IMR-90 (cell line): ENCODE data around the gene POLD3. TPM values are rescaled to one million over a fixed set of nuclear protein-coding genes. Genes with fewer than 3 reads are reported as not detected.

ENCODE experiments used
- ATAC-seq: fragments of 200-7000 bp; cut with Tn5 transposase; 2 replicates; pipeline ENCODE4 v1.9.1; 2020; ENCODE audit warnings: low read depth, mild to moderate bottlenecking, moderate library complexity
- BruUV-seq: library from RNA; stranded (reverse); fragments of 400-500 nt; replicated peaks from 2 replicates; lab custom pipeline; 2021; lab: Mats Ljungman, UMichigan
- CTCF ChIA-PET: fragments of 300-600 bp; formaldehyde crosslinking; extraction: SDS; loops from one replicate; lab custom pipeline; 2021; ENCODE audit warnings: antibody characterized with exemption; lab: Yijun Ruan, JAX
- POLR2A ChIA-PET: fragments of 300-600 bp; sonication (Branson Sonifier 250); formaldehyde crosslinking; loops from one replicate; lab custom pipeline; 2022; ENCODE audit warnings: antibody characterized with exemption; ENCODE audit not compliant: unreplicated experiment; lab: Charles Lee
- DNase-seq: peaks from one replicate; pipeline ENCODE4 v3.0.0; 2013
- H2AFZ ChIP-seq: replicated peaks from 2 replicates; pipeline ENCODE3; 2013; ENCODE audit warnings: low read length, mild to moderate bottlenecking; ENCODE audit not compliant: poor library complexity
- H2AK5ac ChIP-seq: 2 replicates; pipeline ENCODE4 v1.6.1; 2013; ENCODE audit warnings: low read depth, low read length, inconsistent platforms
- H2AK9ac ChIP-seq: replicated peaks from 2 replicates; pipeline ENCODE3; 2013; ENCODE audit warnings: mild to moderate bottlenecking, low read depth, low read length, moderate library complexity; ENCODE audit not compliant: poor library complexity
- H2BK120ac ChIP-seq: 2 replicates; pipeline ENCODE4 v1.6.1; 2013; ENCODE audit warnings: low read depth, low read length, inconsistent platforms
- H2BK15ac ChIP-seq: 3 replicates; pipeline ENCODE4 v1.6.1; 2013; ENCODE audit warnings: low read depth, low read length, inconsistent platforms
- H2BK20ac ChIP-seq: 2 replicates; pipeline ENCODE4 v1.6.1; 2013; ENCODE audit warnings: low read depth, mild to moderate bottlenecking, inconsistent platforms, low read length, moderate library complexity
- H2BK5ac ChIP-seq: 2 replicates; pipeline ENCODE4 v1.6.1; 2013; ENCODE audit warnings: mild to moderate bottlenecking, low read depth, low read length, inconsistent platforms; ENCODE audit not compliant: poor library complexity, severe bottlenecking
- H3K14ac ChIP-seq: replicated peaks from 2 replicates; pipeline ENCODE4 v1.6.1; 2013; ENCODE audit warnings: low read depth, low read length, inconsistent platforms
- H3K18ac ChIP-seq: 2 replicates; pipeline ENCODE4 v1.6.1; 2013; ENCODE audit warnings: low read depth, low read length, control low read depth
- H3K23ac ChIP-seq: 2 replicates; pipeline ENCODE4 v1.6.1; 2013; ENCODE audit warnings: low read depth, low read length, inconsistent platforms
- H3K27ac ChIP-seq: 2 replicates; pipeline ENCODE4 v1.5.1; 2013; ENCODE audit warnings: mild to moderate bottlenecking, control low read depth, low read length; ENCODE audit not compliant: insufficient read depth
- H3K27me3 ChIP-seq: 2 replicates; pipeline ENCODE4 v1.6.1; 2013; ENCODE audit warnings: low read length; ENCODE audit not compliant: control insufficient read depth, insufficient read depth
- H3K36me3 ChIP-seq: 2 replicates; pipeline ENCODE4 v1.6.1; 2013; ENCODE audit warnings: low read length, mixed read lengths; ENCODE audit not compliant: control insufficient read depth, insufficient read depth
- H3K4ac ChIP-seq: 2 replicates; pipeline ENCODE4 v1.6.1; 2013; ENCODE audit warnings: low read depth, low read length, inconsistent platforms
- H3K4me1 ChIP-seq: 2 replicates; pipeline ENCODE4 v1.6.1; 2013; ENCODE audit warnings: low read length, mixed read lengths; ENCODE audit not compliant: control insufficient read depth, insufficient read depth
- H3K4me2 ChIP-seq: 2 replicates; pipeline ENCODE4 v1.6.1; 2013; ENCODE audit warnings: low read depth, mild to moderate bottlenecking, control low read depth, low read length, moderate library complexity
- H3K4me3 ChIP-seq: 2 replicates; pipeline ENCODE4 v1.5.1; 2013; ENCODE audit warnings: low read depth, mild to moderate bottlenecking, control low read depth, low read length, moderate library complexity; ENCODE audit not compliant: insufficient read depth
- H3K56ac ChIP-seq: 2 replicates; pipeline ENCODE4 v1.6.1; 2013; ENCODE audit warnings: low read length, inconsistent platforms; ENCODE audit not compliant: insufficient read depth; ENCODE audit errors: extremely low read depth
- H3K79me1 ChIP-seq, 2 experiments: 2 replicates each; pipeline ENCODE4 v1.6.1; 2013; ENCODE audit warnings: low read length in 2 of 2, inconsistent platforms in 1 of 2, low read depth in 1 of 2
- H3K9ac ChIP-seq: 2 replicates; pipeline ENCODE4 v1.6.1; 2013; ENCODE audit warnings: low read depth, low read length, control low read depth
- H3K9me1 ChIP-seq: 2 replicates; pipeline ENCODE4 v1.6.1; 2013; ENCODE audit warnings: low read length, inconsistent platforms; ENCODE audit not compliant: insufficient read depth
- H3K9me3 ChIP-seq: 2 replicates; pipeline ENCODE4 v1.6.1; 2013; ENCODE audit warnings: low read length; ENCODE audit not compliant: control insufficient read depth, insufficient read depth
- H4K20me1 ChIP-seq: 2 replicates; pipeline ENCODE4 v1.6.1; 2013; ENCODE audit warnings: low read length, inconsistent platforms; ENCODE audit not compliant: insufficient read depth
- H4K5ac ChIP-seq: 2 replicates; pipeline ENCODE4 v1.6.1; 2013; ENCODE audit warnings: mild to moderate bottlenecking, low read depth, low read length, control low read depth
- H4K8ac ChIP-seq, 2 experiments: 2 replicates each; pipeline ENCODE4 v1.6.1; 2013; ENCODE audit warnings: low read depth in 2 of 2, low read length in 2 of 2, control low read depth in 1 of 2, inconsistent platforms in 1 of 2
- H4K91ac ChIP-seq: 2 replicates; pipeline ENCODE4 v1.6.1; 2013; ENCODE audit warnings: low read depth, low read length, inconsistent platforms; ENCODE audit not compliant: insufficient read depth
- BHLHE40 ChIP-seq: fragments of 150-350 bp; IDR thresholded peaks from 2 replicates; pipeline ENCODE4 v1.6.1; 2016; ENCODE audit warnings: mild to moderate bottlenecking, low read depth, low read length
- CEBPB ChIP-seq: IDR thresholded peaks from 2 replicates; pipeline ENCODE4 v1.6.1; 2012; ENCODE audit warnings: low read depth, low read length, improper control_type of control experiment
- CHD1 ChIP-seq: IDR thresholded peaks from 2 replicates; pipeline ENCODE4 v1.6.1; 2012; ENCODE audit warnings: low read depth, low read length, improper control_type of control experiment
- FOS ChIP-seq: fragments of 150-350 bp; IDR thresholded peaks from 2 replicates; pipeline ENCODE4 v1.6.1; 2016; ENCODE audit warnings: low read depth, low read length
- MAFK ChIP-seq: IDR thresholded peaks from 2 replicates; pipeline ENCODE4 v1.6.1; 2012; ENCODE audit warnings: low read depth, low read length, improper control_type of control experiment
- MAZ ChIP-seq: IDR thresholded peaks from 2 replicates; pipeline ENCODE4 v1.6.1; 2012; ENCODE audit warnings: low read depth, mild to moderate bottlenecking, low read length, improper control_type of control experiment, moderate library complexity, borderline replicate concordance
- MXI1 ChIP-seq: IDR thresholded peaks from 2 replicates; pipeline ENCODE4 v1.6.1; 2012; ENCODE audit warnings: low read depth, mild to moderate bottlenecking, low read length, moderate library complexity, borderline replicate concordance
- NFE2L2 ChIP-seq: fragments of 150-350 bp; IDR thresholded peaks from 2 replicates; pipeline ENCODE4 v1.6.1; 2016; ENCODE audit warnings: low read depth, mild to moderate bottlenecking, low read length
- POLR2A ChIP-seq: IDR thresholded peaks from 2 replicates; pipeline ENCODE4 v1.6.1; 2012; ENCODE audit warnings: mild to moderate bottlenecking, low read depth, low read length
- RAD21 ChIP-seq: IDR thresholded peaks from 2 replicates; pipeline ENCODE4 v1.6.1; 2012; ENCODE audit warnings: low read length, improper control_type of control experiment
- RCOR1 ChIP-seq: IDR thresholded peaks from 2 replicates; pipeline ENCODE4 v1.6.1; 2012; ENCODE audit warnings: mild to moderate bottlenecking, low read length, improper control_type of control experiment; ENCODE audit not compliant: insufficient replicate concordance
- RFX5 ChIP-seq: IDR thresholded peaks from 2 replicates; pipeline ENCODE4 v1.8.0; 2012; ENCODE audit warnings: low read depth, mild to moderate bottlenecking, low read length, moderate library complexity
- SMC3 ChIP-seq: fragments of 150-350 bp; IDR thresholded peaks from 2 replicates; pipeline ENCODE4 v1.6.1; 2016; ENCODE audit warnings: low read depth, mild to moderate bottlenecking, antibody characterized with exemption, low read length, moderate library complexity
- USF2 ChIP-seq: fragments of 150-350 bp; IDR thresholded peaks from 2 replicates; pipeline ENCODE4 v1.6.1; 2017; ENCODE audit warnings: mild to moderate bottlenecking, antibody characterized with exemption, low read length, low read depth
- WGBS, 2 experiments: methylation state at CpG; one replicate each; pipeline versions ENCODE4 v1.1.5 to v1.1.7; 2013; ENCODE audit warnings: missing lambda C conversion rate in 2 of 2; ENCODE audit not compliant: insufficient read length in 1 of 2; ENCODE audit errors: extremely low coverage in 2 of 2; 5-methylcytosine and 5-hydroxymethylcytosine counted together
- dilution Hi-C: fragments of 300-500 bp; cut with HindIII; formaldehyde crosslinking; loops from one replicate; pipeline ENCODE4 v1.14.3; 2018; ENCODE audit warnings: low sequenced_read_pairs; ENCODE audit not compliant: unreplicated experiment
- in situ Hi-C: fragments of 300-500 bp; cut with MboI; formaldehyde crosslinking; loops from 3 replicates; pipeline ENCODE4 v1.14.3; 2019; ENCODE audit warnings: low sequenced_read_pairs, inconsistent platforms, mixed read lengths
- intact Hi-C: fragments of 100-400 bp; cut with micrococcal nuclease; formaldehyde crosslinking; loops from 2 replicates; pipeline ENCODE4 v1.10.0; 2022
- polyA plus RNA-seq, 3 experiments: library from polyadenylated mRNA; depleted of rRNA; stranded (reverse); fragments of >200 nt; gene quantifications; 2 replicates each; pipeline ENCODE4 v1.2.3, GENCODE V29; 2012; ENCODE audit warnings: low replicate concordance in 1 of 3
- total RNA-seq: library from RNA; depleted of rRNA; stranded (reverse); fragments of >200 nt; gene quantifications from 2 replicates; pipeline ENCODE4 v1.2.3, GENCODE V29; 2012
- TF ChIP-seq, protein P1 (sequence below): conservative IDR thresholded peaks from 2 replicates; pipeline ENCODE4 v1.5.1; 2012; ENCODE audit warnings: mild to moderate bottlenecking, low read depth, low read length, improper control_type of control experiment
- TF ChIP-seq, protein P2 (sequence below): fragments of 150-350 bp; IDR thresholded peaks from 2 replicates; pipeline ENCODE4 v1.6.1; 2016; ENCODE audit warnings: low read depth, mild to moderate bottlenecking, low read length, moderate library complexity, borderline replicate concordance

Gene POLD3
- total and polyA plus RNA-seq, 2 of the 4 experiments (the other 2 are of a cell fraction): 9.1 to 9.2 TPM

- Histone ChIP-seq H3K36me3 (peaks cover 3% of the 10 kb centered on the region; the same call in 1 of the 2 replicates), H2AK5ac (no peak overlapping the region), H2BK15ac (no peak overlapping the region; the same call in 2 of the 3 replicates), H3K27ac (no peak overlapping the region), H3K56ac (no peak overlapping the region), H3K4ac (no peak overlapping the region), H3K27me3 (no peaks in the 10 kb centered on the region), H4K5ac (no peak overlapping the region), H3K14ac (no peak overlapping the region), H2BK20ac (no peak overlapping the region), H2BK5ac (no peak overlapping the region), H2BK120ac (no peak overlapping the region), H4K8ac (no peak overlapping the region), H3K4me1 (peaks cover 17% of the 10 kb centered on the region), H3K9me1 (peaks cover 6% of the 10 kb centered on the region), H3K23ac (no peak overlapping the region), H3K9me3 (no peaks in the 10 kb centered on the region), H3K4me3 (no peak overlapping the region), H2AK9ac (no peak overlapping the region), H3K4me2 (no peak overlapping the region), H4K20me1 (no peaks in the 10 kb centered on the region), H3K18ac (no peak overlapping the region), H3K9ac (no peak overlapping the region), H4K91ac (no peak overlapping the region), H3K79me1 (peaks cover 11 to 27% of the 10 kb centered on the region in 2 experiments), H2AFZ (no peak overlapping the region)
- dilution Hi-C loops (no loop called here), intact Hi-C loops (no loop called here), in situ Hi-C loops (no loop called here)
- no TSS peak for BruUV-seq
- TF ChIP-seq CHD1 (no peak), CEBPB (no peak), RAD21 (no peak), FOS (no peak), SMC3 (no peak), MAFK (no peak), BHLHE40 (no peak), MXI1 (no peak), NFE2L2 (no peak), RCOR1 (no peak), RFX5 (no peak), POLR2A (no peak), USF2 (no peak), MAZ (no peak)
- TF ChIP-seq, protein P1, sequence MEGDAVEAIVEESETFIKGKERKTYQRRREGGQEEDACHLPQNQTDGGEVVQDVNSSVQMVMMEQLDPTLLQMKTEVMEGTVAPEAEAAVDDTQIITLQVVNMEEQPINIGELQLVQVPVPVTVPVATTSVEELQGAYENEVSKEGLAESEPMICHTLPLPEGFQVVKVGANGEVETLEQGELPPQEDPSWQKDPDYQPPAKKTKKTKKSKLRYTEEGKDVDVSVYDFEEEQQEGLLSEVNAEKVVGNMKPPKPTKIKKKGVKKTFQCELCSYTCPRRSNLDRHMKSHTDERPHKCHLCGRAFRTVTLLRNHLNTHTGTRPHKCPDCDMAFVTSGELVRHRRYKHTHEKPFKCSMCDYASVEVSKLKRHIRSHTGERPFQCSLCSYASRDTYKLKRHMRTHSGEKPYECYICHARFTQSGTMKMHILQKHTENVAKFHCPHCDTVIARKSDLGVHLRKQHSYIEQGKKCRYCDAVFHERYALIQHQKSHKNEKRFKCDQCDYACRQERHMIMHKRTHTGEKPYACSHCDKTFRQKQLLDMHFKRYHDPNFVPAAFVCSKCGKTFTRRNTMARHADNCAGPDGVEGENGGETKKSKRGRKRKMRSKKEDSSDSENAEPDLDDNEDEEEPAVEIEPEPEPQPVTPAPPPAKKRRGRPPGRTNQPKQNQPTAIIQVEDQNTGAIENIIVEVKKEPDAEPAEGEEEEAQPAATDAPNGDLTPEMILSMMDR: no peak
- TF ChIP-seq, protein P2, sequence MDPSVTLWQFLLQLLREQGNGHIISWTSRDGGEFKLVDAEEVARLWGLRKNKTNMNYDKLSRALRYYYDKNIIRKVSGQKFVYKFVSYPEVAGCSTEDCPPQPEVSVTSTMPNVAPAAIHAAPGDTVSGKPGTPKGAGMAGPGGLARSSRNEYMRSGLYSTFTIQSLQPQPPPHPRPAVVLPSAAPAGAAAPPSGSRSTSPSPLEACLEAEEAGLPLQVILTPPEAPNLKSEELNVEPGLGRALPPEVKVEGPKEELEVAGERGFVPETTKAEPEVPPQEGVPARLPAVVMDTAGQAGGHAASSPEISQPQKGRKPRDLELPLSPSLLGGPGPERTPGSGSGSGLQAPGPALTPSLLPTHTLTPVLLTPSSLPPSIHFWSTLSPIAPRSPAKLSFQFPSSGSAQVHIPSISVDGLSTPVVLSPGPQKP: no peak
- CTCF ChIA-PET: no interaction called here
- POLR2A ChIA-PET: no interaction called here
- DNase-seq: no peak
- no CpG with 5 or more reads among the region's 2 CpGs for WGBS, 2 experiments
- no peak for ATAC-seq
Observed at GRCh38 chr11:74630043-74630442, 37.7 kb downstream of the POLD3 start.
